Choroid plexus epithelial cell (primary cell): ENCODE results near the gene TMEM260.
A peak's percentile ranks its signal among the peaks of the same experiment; 100 is the strongest.

Source experiments
- DNase-seq: peaks from one replicate; pipeline ENCODE4 v3.0.0-alpha.2; 2010; ENCODE audit warnings: low read depth
- H3K4me3 ChIP-seq: 2 replicates; pipeline ENCODE4 v1.5.1; 2011; ENCODE audit warnings: low read depth, mild to moderate bottlenecking, control low read depth, low read length, moderate library complexity
- CTCF ChIP-seq: conservative IDR thresholded peaks from 2 replicates; pipeline ENCODE4 v1.5.1; 2011; ENCODE audit warnings: low read depth, mild to moderate bottlenecking, control low read depth, inconsistent platforms, low read length, moderate library complexity

Gene TMEM260

GRCh38 chr14:56579345-56580220, at the start of gene TMEM260:
Gene TMEM260, plus strand, starts transcription at chr14:56579798. Its CDS starts 117 bp downstream, at chr14:56579915.
- peak; percentile 93 for TF ChIP-seq CTCF
- DNase-seq: peak; percentile 93
- peak within 1 kb of the TSS; percentile 94 for H3K4me3 ChIP-seq

GRCh38 chr14:56532546-56532945, 47.1 kb upstream of the TMEM260 start:
- no peak overlapping the region for H3K4me3 ChIP-seq
- DNase-seq: no peak
- TF ChIP-seq CTCF: no peak

- no peak overlapping the region for H3K4me3 ChIP-seq
- no peak for TF ChIP-seq CTCF
- no peak for DNase-seq
Measured at GRCh38 chr14:56534656-56535055, 44.9 kb upstream of the TMEM260 start.

GRCh38 chr14:56539862-56540261, 39.7 kb upstream of the TMEM260 start:
- no peak overlapping the region for H3K4me3 ChIP-seq
- DNase-seq: no peak
- no peak for TF ChIP-seq CTCF

- TF ChIP-seq CTCF: no peak
- H3K4me3 ChIP-seq: no peak overlapping the region
- no peak for DNase-seq
Measured at GRCh38 chr14:56543436-56543835, 36.2 kb upstream of the TMEM260 start.

GRCh38 chr14:56549721-56550120, 29.9 kb upstream of the TMEM260 start:
- DNase-seq: peak; percentile 69
- no peak for TF ChIP-seq CTCF
- H3K4me3 ChIP-seq: no peak overlapping the region

GRCh38 chr14:56552615-56553014, 27.0 kb upstream of the TMEM260 start:
- no peak for DNase-seq
- TF ChIP-seq CTCF: peak; percentile 36
- H3K4me3 ChIP-seq: no peak overlapping the region
